DND-41 (cell line): ENCODE data around the gene HSD17B11.
"Not testable (repeated sequence)": the region's sequence is repeated elsewhere in the genome, so short reads cannot be mapped to it uniquely, and the experiment has no call there.

Source experiments
- ATAC-seq: fragments of 200-7000 bp; cut with Tn5 transposase; 3 replicates; pipeline ENCODE4 v1.9.1; 2021; ENCODE audit warnings: low read depth; ENCODE audit not compliant: insufficient read depth
- DNase-seq: peaks from one replicate; pipeline ENCODE4 v3.0.0-alpha.2; 2020
- H2AFZ ChIP-seq: 2 replicates; pipeline ENCODE4 v1.6.0; 2012; ENCODE audit warnings: low read depth, low read length
- H3K27ac ChIP-seq: 2 replicates; pipeline ENCODE4 v1.5.1; 2012; ENCODE audit warnings: low read length, inconsistent platforms
- H3K27me3 ChIP-seq: fragments of 200-600 bp; sonication (generic); 2 replicates; pipeline ENCODE4 v1.6.0; 2012; ENCODE audit warnings: low read length, mild to moderate bottlenecking, inconsistent platforms; ENCODE audit not compliant: insufficient read depth, poor library complexity
- H3K36me3 ChIP-seq: 2 replicates; pipeline ENCODE4 v1.5.1; 2012; ENCODE audit warnings: low read length, inconsistent platforms; ENCODE audit not compliant: insufficient read depth
- H3K4me1 ChIP-seq: 2 replicates; pipeline ENCODE4 v1.5.1; 2012; ENCODE audit warnings: mild to moderate bottlenecking, low read length; ENCODE audit not compliant: insufficient read depth
- H3K4me2 ChIP-seq: 2 replicates; pipeline ENCODE4 v1.6.0; 2012; ENCODE audit warnings: mild to moderate bottlenecking, moderate library complexity, low read length, inconsistent platforms; ENCODE audit not compliant: insufficient read depth
- H3K4me3 ChIP-seq, 2 experiments: fragments of 200-600 bp in 1 of 2; shearing (Covaris generic) in 1 of 2; 2 replicates each; pipeline ENCODE4 v1.5.1; 2012 to 2016; ENCODE audit warnings: inconsistent platforms in 2 of 2, low read length in 2 of 2, mild to moderate bottlenecking in 2 of 2, low read depth in 1 of 2, moderate library complexity in 1 of 2
- H3K79me2 ChIP-seq: 2 replicates; pipeline ENCODE4 v1.6.0; 2012; ENCODE audit warnings: low read length, inconsistent platforms; ENCODE audit not compliant: insufficient read depth
- H3K9ac ChIP-seq: 2 replicates; pipeline ENCODE4 v1.6.0; 2012; ENCODE audit warnings: low read depth, mild to moderate bottlenecking, inconsistent platforms, low read length, moderate library complexity
- H3K9me3 ChIP-seq: 2 replicates; pipeline ENCODE4 v1.5.1; 2012; ENCODE audit warnings: low read length, moderate library complexity, mild to moderate bottlenecking, inconsistent platforms; ENCODE audit not compliant: insufficient read depth, severe bottlenecking
- H4K20me1 ChIP-seq: 2 replicates; pipeline ENCODE4 v1.6.0; 2012; ENCODE audit warnings: low read length; ENCODE audit not compliant: insufficient read depth
- EZH2 ChIP-seq: IDR thresholded peaks from 3 replicates; pipeline ENCODE4 v1.6.1; 2012; ENCODE audit warnings: borderline replicate concordance, low read depth, mild to moderate bottlenecking, moderate library complexity, low read length, inconsistent platforms; ENCODE audit not compliant: severe bottlenecking
- TF ChIP-seq, protein P1 (sequence below): IDR thresholded peaks from 2 replicates; pipeline ENCODE4 v1.5.1; 2012; ENCODE audit warnings: borderline replicate concordance, low read length, moderate library complexity, mild to moderate bottlenecking; ENCODE audit not compliant: poor library complexity, severe bottlenecking; ENCODE audit errors: extremely low read depth

HSD17B11 gene

DNA sequence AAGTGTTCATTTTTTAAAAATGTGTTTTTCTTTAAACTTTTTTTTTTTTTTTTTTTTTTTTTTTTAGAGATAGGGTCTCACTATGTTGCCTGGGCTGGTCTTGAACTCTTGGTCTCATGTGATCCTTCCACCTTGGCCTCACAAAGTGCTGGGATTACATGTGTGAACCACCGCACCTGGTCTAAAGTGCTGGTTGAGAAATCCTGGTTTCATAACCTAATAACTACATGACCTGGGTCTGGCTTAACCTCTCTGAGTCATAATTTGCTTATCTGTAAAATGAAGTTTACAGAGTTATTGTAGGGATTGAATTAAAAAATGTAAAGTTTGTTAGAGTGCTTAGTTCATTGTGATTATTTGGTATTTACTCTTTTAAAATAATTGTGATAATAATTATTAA is 73.5 kb downstream of the HSD17B11 start:
- Histone ChIP-seq H3K4me3 (no peak overlapping the region), H3K79me2 (no peaks in the 10 kb centered on the region), H4K20me1 (no peaks in the 10 kb centered on the region), H3K4me1 (no peaks in the 10 kb centered on the region), H3K4me2 (no peak overlapping the region), H2AFZ (no peak overlapping the region), H3K36me3 (no peaks in the 10 kb centered on the region; the same call in 1 of the 2 replicates), H3K9me3 (no peaks in the 10 kb centered on the region), H3K27ac (no peak overlapping the region), H3K9ac (no peak overlapping the region), H3K27me3 (no peaks in the 10 kb centered on the region)
- ATAC-seq (no peak), DNase-seq (no peak)
- TF ChIP-seq EZH2: no peak
- TF ChIP-seq, protein P1, sequence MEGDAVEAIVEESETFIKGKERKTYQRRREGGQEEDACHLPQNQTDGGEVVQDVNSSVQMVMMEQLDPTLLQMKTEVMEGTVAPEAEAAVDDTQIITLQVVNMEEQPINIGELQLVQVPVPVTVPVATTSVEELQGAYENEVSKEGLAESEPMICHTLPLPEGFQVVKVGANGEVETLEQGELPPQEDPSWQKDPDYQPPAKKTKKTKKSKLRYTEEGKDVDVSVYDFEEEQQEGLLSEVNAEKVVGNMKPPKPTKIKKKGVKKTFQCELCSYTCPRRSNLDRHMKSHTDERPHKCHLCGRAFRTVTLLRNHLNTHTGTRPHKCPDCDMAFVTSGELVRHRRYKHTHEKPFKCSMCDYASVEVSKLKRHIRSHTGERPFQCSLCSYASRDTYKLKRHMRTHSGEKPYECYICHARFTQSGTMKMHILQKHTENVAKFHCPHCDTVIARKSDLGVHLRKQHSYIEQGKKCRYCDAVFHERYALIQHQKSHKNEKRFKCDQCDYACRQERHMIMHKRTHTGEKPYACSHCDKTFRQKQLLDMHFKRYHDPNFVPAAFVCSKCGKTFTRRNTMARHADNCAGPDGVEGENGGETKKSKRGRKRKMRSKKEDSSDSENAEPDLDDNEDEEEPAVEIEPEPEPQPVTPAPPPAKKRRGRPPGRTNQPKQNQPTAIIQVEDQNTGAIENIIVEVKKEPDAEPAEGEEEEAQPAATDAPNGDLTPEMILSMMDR: no peak

DNA sequence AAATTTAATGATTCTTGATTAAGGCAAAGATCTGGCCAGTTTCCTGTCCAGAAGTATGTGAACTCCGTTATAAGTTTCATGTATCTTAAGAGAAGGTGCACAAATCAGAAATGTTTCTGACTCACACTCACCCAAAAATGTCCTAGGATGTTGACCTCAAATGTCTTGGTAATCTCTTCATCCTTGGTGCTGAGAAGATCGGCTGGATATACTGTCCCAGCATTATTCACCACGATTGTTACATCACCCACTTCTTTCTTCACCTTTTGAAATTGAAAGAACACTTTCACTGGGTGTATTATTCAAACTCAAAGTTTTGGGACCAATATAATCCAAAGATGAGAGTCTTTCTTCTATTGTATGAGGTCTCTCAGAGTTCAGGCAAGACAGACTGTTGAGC is 74.0 kb downstream of the HSD17B11 start:
- Histone ChIP-seq H3K79me2 (no peaks in the 10 kb centered on the region), H3K9ac (no peak overlapping the region), H3K9me3 (no peaks in the 10 kb centered on the region), H3K4me3 (no peak overlapping the region), H3K27me3 (no peaks in the 10 kb centered on the region), H4K20me1 (no peaks in the 10 kb centered on the region), H3K27ac (no peak overlapping the region), H3K4me2 (no peak overlapping the region), H3K36me3 (no peaks in the 10 kb centered on the region; the same call in 1 of the 2 replicates), H3K4me1 (no peaks in the 10 kb centered on the region), H2AFZ (no peak overlapping the region)
- DNase-seq (no peak), ATAC-seq (no peak)
- TF ChIP-seq, protein P1: no peak
- TF ChIP-seq EZH2: no peak

DNA sequence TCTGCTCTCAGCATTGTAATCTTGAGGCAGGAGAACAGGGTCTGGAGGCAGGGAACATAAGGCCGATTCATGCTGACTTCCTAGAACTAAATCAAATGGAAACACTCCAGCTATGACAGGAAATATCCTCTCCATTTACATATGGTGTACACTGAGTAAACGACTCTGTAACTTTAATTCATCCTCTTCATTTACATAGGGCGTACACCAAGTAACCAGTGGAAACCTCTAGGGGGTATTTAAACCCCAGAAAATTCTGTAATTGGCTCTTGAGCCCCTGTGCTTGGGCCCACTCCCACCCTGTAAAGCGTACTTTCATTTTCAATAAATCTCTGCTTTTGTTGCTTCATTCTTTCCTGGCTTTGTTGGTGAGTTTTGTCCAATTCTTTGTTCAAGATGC is 76.0 kb downstream of the HSD17B11 start:
- H3K4me2 ChIP-seq, ATAC-seq, H4K20me1 ChIP-seq: not testable (repeated sequence)

DNA sequence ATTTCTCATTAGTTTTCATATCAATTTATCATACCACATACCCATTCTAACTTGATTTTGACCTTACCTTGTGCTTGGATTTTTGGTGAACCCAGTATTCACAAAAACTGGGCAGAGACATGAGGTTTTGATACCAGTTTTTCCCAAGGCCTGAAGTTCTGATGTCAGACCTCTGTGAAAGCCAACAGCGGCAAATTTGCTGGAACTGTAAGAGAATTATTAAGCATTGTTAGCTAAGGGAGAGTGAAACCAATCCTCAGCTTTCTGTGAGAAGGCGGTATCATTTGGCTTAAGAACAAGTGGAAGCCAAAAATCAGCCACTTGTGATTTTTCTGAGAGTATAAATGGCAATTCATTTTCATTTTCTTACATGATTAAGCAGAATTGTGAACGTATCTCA is 77.2 kb downstream of the HSD17B11 start:
- DNase-seq (no peak), ATAC-seq (no peak)
- no peak overlapping the region for H2AFZ ChIP-seq
- H3K4me3 ChIP-seq: no peak overlapping the region
- no peaks in the 10 kb centered on the region for H3K9me3 ChIP-seq
- no peaks in the 10 kb centered on the region for H3K4me1 ChIP-seq
- H3K27me3 ChIP-seq: no peaks in the 10 kb centered on the region
- H3K27ac ChIP-seq: no peak overlapping the region
- no peaks in the 10 kb centered on the region for H4K20me1 ChIP-seq
- no peaks in the 10 kb centered on the region for H3K79me2 ChIP-seq
- H3K9ac ChIP-seq: no peak overlapping the region
- TF ChIP-seq EZH2: no peak
- TF ChIP-seq, protein P1: no peak
- no peak overlapping the region for H3K4me2 ChIP-seq
- no peaks in the 10 kb centered on the region; the same call in 1 of the 2 replicates for H3K36me3 ChIP-seq

More for the DNA sequence above, 76.0 kb downstream of the HSD17B11 start:
- not testable (repeated sequence) for H3K9me3 ChIP-seq, H3K27me3 ChIP-seq, H3K4me1 ChIP-seq, H3K27ac ChIP-seq, DNase-seq, H3K4me3 ChIP-seq, H3K79me2 ChIP-seq, H3K9ac ChIP-seq, H2AFZ ChIP-seq, H3K36me3 ChIP-seq
